GM12865 (cell line): ENCODE data around the gene LIFR.

Experiments used
- DNase-seq: peaks from one replicate; pipeline ENCODE4 v3.0.0; 2010; ENCODE audit warnings: low read depth
- H3K4me3 ChIP-seq: 2 replicates; pipeline ENCODE4 v1.5.1; 2011; ENCODE audit warnings: mild to moderate bottlenecking, low read depth, low read length, control low read depth
- CTCF ChIP-seq: IDR thresholded peaks from 2 replicates; pipeline ENCODE4 v1.5.1; 2011; ENCODE audit warnings: low read length, control low read depth, low read depth, inconsistent platforms; ENCODE audit not compliant: insufficient read depth; ENCODE audit errors: missing control alignments

LIFR gene

GRCh38 chr5:38453921-38454320 is 102.5 kb downstream of the LIFR start:
- DNase-seq = no peak
- TF ChIP-seq CTCF = no peak
- H3K4me3 ChIP-seq = no peak overlapping the region

DNA sequence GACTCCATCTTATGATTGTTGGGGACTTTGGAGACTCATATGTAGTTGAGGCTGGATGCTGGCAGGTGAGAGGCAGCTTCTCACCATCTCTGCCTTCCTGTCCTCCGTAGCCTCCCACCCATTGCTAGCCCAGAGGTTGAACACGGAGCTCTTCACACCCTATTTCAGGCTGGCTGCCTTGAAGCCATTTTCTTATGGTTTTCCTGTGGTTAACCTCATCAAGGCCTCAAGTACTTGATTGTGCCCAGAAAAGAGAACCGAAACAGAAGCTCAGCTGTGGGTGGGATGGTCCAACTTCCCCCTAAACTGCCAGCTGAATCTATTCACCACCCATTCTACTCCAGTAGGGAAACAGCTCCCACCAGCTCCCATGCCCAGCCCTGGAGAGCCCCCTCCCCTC is 102.9 kb downstream of the LIFR start:
- no peak for TF ChIP-seq CTCF
- peak; percentile 92 for DNase-seq
- no peak overlapping the region for H3K4me3 ChIP-seq

GRCh38 chr5:38452201-38452600 is 104.2 kb downstream of the LIFR start:
- no peak for DNase-seq
- H3K4me3 ChIP-seq = no peak overlapping the region
- no peak for TF ChIP-seq CTCF

- no peak for TF ChIP-seq CTCF
- no peak for DNase-seq
- no peak overlapping the region for H3K4me3 ChIP-seq
Observed at GRCh38 chr5:38451074-38451725, 105.2 kb downstream of the LIFR start.

- no peak overlapping the region for H3K4me3 ChIP-seq
- DNase-seq = no peak
- no peak for TF ChIP-seq CTCF
Observed at GRCh38 chr5:38450627-38451026, 105.8 kb downstream of the LIFR start.

DNA sequence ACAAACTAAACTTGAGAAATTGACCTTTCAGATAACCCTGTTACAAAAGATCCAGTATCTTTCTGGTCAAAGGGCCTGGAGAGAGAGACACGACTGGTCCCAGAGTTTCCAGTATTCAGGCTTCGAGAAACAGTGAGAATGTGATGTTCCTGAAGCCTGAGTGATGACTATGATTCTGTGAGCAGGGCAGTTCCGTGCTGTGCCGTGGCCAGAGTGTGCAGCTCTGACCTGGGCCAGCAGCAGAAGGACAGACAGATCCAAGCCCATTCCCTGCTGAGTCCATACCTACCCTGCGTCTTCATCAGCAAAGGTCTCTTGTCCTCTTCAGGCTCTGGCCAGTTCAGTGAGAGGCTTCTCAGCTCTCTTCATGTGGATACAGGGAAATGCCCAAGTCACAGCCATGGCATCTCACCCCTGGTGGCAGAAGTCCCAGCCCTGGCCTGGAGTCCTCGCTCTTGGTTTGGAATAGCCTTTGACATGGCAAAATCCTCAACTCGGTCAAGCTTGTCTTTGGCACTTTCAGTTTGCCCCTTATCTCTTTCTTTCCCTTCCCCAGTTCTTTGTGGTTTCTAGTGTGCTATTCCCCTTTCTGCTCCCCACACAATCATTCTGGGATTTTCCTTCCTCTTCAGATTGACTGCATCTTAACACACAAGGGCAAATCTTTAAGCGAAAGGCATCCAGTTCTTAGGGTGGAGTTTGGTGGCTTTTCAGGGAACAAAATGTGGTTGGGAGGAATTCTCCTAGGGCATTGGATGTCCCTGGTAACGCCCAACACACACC is 107.7 kb downstream of the LIFR start:
- no peak for DNase-seq
- TF ChIP-seq CTCF = no peak
- no peak overlapping the region for H3K4me3 ChIP-seq
